Epidermal melanocyte (primary cell): ENCODE data around the gene ZNF708.
"Not testable (repeated sequence)": the region's sequence is repeated elsewhere in the genome, so short reads cannot be mapped to it uniquely, and the experiment has no call there.

ENCODE experiments used
- DNase-seq: peaks from one replicate; pipeline ENCODE4 v3.0.0; 2011; ENCODE audit warnings: low spot score; ENCODE audit not compliant: insufficient read length

ZNF708 gene

DNA sequence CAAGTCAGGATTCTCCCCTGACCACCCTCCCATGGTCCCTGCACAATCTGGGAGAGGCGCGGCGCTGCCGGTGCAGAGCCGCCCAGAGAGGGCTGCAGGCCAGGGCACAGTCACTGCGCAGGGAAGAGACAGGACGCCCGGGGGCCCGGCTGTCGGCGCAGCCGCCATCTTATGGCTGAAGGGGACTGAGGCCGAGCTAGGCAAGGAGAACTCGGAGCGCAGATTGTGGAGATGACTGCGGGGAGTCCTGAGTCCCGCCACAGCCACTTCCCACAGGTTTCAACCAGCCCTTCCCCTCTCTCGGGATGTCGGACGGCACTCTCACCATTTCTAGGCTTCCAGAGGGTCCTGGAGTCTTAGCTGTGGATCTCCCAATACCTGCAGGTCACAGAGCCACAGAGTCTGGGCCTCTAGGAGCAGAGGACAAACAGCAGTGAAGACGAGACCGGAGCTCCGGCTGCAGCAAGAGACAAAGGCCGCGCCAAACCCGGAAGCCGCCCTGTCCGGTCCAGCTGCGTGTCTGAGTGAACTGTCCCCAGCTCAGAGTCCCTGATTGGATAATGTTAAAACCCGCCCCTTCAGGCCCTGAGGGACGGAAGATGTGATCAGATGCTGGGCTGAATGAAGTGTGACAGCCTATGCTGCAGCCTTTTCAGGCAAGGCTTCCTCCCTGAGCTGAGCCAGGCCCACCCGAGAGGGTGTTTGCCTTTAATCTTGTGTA lies at the start of gene ZNF708:
Gene ZNF708, minus strand, starts transcription at position 526 of the 721 bp plus-strand sequence. Its CDS starts 198 bp downstream, at position 328.
- peak; percentile 78 for DNase-seq

DNA sequence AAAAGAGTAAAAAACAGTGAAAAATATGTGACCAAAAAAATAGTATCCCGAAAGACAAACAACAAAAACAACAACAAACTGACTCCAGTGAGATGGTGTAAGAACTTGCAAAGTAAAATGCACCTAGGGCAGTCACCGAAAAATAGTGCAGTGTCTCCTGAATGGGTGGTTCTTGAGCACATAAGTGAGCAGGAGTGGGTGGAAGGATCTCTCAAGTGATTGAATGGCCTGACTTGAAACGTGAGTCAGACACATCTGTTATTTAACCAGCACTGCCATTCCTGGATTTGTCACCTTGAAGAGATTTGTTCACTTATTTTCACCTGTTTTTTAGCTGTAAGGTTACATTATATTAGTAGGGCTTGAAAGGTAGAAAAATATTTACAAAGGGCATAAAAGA lies 33.1 kb upstream of the ZNF708 start:
- DNase-seq: no peak

DNA sequence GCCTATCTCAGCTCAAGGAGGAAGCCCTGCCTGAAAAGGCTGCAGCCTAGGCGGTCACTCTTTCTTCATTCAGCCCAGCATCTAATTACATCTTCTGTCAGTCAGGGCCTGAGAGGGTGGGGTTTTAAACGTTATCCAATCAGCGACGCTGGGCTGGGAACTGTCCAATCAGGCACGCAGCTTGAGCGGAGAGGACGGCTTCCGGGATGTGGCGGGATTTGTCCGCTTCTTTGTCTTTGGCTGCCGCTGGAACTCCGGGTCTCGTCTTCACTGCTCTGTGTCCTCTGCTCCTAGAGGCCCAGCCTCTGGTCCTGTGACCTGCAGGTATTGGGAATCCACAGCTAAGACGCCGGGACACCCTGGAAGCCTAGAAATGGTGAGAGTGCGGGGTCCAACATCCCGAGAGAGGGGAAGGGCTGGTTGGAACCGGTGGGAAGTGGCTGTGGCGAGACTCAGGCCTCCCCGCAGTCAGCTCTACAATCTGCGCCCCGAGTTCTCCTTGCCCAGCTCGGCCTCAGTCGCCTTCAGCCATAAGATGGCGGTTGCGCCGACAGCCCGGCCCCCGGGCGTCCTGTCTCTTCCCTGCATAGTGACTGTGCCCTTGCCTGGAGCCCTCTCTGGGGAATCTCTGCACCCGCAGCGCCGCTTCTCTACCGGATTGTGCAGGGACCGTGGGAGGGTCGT lies 29.7 kb upstream of the ZNF708 start, which contains the start of gene ZNF738:
Gene ZNF738, plus strand, starts transcription at position 233 of the 684 bp plus-strand sequence. Its CDS starts 141 bp downstream, at position 374.
- DNase-seq: peak; percentile 96

DNA sequence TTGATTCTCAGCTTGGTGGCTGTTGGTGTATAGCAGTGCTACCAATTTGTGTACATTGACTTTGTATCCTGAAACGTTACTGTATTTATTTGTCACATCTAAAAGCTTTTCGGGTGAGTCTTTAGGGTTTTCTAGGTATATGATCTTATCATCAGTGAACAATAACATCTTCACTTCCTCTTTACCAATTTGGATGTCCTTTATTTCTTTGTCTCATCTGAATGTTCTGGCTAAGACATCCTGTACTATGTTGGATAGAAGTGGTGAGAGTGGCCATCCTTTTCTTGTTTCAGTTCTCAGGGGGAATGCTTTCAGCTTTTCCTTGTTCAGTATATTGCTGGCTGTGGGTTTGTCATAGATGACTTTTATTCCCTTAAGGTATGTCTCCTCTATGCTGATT lies 23.6 kb upstream of the ZNF708 start:
- DNase-seq: no peak

DNA sequence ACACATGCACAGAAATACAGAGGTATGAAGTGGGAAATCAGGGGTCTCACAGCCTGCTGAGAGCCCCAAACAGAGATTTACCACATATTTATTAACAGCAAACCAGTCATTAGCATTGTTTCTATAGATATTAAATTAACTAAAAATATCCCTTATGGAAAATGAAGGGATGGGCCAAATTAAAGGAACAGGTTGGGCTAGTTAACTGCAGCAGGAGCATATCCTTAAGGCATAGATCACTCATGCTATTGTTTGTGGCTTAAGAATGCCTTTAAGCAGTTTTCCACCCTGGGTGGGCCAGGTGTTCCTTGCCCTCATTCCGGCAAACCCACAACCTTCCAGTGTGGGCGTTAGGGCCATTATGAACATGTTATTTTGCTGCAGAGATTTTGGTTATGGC lies 15.6 kb upstream of the ZNF708 start:
- DNase-seq: not testable (repeated sequence)

DNA sequence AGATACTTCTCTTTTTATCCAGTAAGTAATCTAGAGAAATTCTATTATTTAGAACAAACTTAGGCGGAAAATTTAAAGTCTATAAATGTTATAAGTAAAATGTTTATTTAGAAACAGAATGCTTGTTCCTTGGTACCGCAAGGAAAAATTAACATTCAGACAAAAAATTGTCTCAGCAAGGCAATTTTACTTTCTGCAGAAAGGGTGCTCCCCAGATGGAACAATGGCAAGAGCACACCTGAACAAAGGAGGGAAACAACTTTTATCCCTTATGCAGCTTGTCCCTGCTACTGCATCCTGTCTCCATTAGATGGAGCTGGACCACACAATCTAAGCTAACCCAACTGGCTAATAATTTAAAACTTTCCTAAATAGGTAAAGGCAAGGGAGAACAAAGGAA lies 6.5 kb upstream of the ZNF708 start:
- no peak for DNase-seq

DNA sequence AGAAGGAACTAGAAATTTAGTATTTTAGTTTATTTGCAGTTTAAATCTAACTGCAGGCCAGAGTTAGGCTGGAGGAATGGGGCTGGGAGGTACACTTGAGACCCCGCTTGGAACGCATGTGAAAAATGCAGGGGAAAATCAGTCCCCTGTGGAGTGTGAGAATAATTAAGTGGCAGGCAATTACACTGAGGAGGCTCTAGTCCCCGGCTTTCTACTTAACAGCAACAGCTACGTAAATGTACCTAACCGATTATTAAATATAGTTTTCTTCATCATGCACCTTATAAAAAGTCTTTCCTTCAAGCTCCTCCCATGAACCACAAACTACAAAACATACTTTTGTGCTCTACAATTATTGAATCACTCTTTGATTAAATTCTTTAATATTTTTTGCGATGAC lies 804 bp downstream of the ZNF708 start:
- DNase-seq: no peak

DNA sequence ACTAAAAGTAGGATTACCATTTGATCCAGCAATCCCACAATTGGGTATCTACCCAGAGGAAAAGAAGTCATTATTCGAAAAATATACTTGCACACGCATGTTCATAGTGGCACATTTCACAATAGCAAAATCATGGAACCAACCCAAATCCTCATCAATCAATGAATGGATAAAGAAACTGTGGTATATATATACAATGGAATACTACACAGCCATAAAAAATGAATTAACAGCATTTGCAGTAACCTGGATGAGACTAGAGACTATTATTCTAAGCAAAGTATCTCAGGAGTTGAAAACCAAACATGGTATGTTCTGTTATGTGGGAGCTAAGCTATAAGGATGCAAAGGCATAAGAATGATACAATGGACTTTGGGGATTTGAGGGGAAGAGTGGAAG lies 3.0 kb downstream of the ZNF708 start:
- DNase-seq: no peak

DNA sequence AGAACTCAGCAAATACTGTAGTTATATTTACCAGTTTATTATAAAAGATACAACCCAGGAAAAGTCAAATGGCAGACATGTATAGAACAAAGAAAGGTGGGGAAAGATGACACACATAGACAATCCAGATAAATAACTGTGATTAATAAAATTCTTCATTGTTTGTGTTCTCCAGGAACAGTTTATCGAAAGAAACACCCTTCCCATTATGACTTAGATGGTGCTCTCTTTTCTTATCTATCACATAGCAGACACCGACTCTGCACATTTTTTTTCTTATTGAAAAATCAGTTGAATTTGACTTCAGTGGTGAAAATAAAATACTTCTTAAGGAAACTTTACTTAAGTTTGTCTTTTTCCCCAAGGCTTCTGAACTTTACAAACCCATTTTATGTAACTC lies 6.2 kb downstream of the ZNF708 start:
- no peak for DNase-seq

DNA sequence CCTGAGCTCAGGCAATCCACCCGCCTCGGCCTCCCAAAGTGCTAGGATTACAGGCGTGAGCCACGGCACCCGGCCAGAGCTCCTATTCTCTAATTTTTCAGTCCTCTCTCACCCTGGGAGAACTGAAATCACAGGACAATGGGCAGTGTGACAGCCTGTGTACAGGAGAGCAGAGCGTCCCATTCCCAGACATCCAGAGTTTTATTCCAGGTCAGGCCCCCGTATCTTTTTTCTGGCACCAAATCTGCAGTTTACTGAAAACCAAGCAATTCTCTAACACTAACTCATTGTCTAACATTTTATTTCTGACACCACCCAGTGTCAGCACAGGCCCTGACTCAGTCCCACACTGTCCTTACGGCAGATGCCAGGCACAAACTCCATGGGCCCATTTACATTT lies 6.7 kb downstream of the ZNF708 start:
- no peak for DNase-seq

DNA sequence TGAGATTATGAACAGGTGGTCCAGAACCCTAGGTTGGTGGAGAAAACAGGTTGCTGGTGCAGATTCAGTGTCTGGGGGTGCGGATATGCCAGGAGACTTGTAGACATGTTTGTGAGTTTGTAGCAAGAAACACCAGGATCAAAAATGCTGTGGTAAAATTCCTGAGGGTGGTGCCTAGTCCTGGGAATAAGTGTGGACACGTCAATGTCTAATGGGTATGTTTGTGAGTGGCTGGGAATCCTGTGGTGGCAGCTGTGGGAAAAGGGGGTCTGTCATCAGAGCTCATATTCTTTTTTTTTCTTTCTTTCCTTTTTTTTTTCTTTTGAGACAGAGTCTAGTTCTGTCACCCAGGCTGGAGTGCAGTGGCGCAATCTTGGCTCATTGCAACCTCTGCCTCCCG lies 7.2 kb downstream of the ZNF708 start:
- no peak for DNase-seq

DNA sequence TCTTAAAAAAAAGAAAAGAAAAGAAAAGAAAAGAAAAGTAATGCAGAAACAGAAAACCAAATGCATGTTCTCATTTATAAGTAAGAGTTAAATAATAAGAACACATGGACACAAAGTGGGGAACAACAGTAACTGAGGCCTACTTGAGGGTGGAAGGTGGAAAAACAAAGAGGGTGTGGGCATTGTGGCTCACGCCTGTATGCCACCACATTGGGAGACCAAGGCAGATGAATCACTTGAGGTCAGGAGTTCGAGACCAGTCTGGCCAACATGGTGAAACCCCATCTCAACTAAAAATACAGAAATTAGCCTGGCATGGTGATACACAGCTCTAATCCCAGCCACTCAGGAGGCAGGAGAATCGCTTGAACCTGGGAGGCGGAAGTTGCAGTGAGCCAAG lies 8.1 kb downstream of the ZNF708 start:
- no peak for DNase-seq

DNA sequence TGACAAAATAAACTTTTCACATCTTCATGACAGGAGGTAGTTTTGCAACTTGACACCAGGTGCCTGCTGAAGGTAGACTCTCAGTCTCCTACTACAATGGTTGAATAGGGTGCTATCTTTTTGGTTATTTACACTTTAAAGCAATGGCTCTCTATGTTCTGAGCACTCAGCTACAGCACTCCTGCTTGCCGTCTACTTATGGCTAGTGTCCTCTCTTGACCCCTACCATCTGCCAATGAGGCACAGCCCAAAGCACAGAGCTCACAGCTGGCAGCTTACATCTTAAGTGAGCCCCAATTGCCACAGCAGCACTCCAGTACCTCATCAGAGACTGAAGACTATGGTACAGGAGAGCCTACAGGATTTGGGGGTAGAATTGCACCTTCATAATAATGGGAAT lies 11.4 kb downstream of the ZNF708 start:
- DNase-seq: no peak

DNA sequence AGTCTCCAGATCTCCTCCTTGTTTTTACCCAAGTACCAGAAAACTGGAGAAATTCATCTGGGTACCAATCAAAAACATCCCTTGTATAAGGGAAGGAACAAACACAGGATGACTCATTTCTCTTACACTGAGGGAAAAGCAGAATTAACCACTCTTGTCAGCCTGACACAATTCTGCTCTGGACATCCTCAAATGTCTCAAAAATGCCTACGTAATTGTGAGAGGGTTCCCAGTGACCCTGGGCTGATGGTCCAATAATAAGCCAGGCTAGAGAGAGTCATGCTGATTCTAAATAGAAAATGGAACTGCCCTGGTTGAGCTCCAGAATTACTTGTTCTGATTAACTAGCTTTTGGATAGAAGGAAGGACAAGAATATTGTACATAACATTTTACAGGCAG lies 14.5 kb downstream of the ZNF708 start:
- no peak for DNase-seq

DNA sequence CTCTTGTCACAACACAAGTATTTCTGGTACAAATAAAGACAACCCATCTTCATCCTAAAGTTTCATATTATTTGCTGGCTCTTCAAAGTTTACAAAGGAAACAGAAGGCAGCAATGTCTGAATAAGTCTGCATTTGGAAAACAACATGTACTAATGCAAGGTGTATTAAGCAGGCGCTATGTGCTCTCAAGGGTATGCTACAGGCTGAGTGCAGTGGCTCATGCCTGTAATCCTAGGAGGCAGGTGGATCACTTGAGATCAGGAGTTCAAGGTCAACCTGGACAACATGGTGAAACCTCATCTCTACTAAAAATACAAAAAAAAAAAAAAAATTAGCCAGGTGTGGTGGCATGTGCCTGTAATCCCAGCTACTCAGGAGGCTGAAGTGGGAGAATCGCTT lies 16.4 kb downstream of the ZNF708 start:
- not testable (repeated sequence) for DNase-seq

DNA sequence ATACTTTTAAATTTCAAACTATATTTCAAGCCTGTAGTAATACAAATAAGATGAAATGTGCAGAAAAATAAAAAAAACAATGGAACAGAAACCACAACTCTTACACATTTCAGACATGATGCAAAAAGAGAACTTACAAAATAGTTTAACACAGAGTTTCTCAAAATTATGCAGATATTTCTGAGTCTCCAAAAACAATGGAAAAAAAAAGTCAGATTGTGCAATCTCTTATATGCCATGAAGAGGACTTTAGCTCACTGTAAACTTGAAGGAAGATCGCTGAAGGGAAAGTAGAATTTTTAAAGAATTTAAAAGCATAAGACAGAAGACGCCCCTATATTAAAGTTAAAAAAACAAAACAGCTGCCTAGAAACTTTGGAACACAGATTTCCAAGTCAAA lies 20.4 kb downstream of the ZNF708 start:
- no peak for DNase-seq

DNA sequence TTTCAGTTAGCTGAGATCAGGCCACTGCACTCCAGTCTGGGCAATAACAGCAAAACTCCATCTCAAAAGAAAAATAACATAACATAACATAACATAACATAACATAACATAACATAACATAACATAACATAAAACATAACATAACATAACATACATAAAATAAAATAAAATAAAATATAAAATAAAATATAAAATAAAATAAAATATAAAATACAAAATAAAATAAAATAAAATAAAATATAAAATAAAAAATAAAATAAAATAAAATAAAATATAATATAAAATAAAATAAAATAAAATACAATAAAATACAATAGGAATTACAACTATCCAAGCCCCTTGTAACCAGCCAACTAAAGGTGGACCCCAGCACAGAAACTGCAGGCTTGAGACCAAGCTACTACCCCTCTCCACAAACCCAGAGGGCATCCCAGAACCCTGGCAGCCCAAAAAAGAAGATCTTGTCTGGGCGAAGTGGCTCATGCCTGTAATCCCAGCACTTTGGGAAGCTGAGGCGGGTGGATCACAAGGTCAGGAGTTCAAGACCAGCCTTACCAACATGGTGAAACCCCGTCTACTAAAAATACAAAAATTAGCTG lies 22.2 kb downstream of the ZNF708 start:
- not testable (repeated sequence) for DNase-seq

DNA sequence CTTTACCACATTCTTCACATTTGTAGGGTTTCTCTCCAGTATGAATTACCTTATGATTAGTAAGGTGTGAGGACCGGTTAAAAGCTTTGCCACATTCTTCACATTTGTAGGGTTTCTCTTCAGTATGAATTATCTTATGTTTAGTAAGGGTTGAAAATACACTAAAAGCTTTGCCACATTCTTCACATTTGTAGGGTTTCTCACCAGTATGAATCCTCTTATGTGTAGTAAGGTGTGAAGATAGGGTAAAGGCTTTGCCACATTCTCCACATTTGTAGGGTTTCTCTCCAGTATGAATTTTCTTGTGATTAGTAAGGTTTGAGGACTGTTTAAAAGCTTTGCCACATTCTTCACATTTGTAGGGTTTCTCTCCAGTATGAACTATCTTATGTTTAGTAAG lies 35.4 kb downstream of the ZNF708 start:
- not testable (repeated sequence) for DNase-seq

DNA sequence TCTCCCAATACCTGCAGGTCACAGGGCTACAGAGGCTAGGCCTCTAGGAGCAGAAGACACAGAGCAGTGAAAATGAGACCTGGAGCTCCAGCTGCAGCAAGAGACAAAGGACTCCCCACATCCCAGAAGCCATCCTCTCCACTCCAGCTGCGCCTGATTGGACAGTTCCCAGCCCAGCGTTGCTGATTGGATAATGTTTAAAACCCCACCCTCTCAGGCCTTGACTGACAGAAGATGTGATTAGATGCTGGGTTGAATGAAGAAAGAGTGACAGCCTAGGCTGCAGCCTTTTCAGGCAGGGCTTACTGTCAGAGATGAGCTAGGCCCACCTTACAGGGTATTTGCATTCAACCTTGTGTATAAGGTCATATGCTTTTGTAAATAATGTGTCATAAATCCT lies 59.4 kb downstream of the ZNF708 start:
- no peak for DNase-seq

DNA sequence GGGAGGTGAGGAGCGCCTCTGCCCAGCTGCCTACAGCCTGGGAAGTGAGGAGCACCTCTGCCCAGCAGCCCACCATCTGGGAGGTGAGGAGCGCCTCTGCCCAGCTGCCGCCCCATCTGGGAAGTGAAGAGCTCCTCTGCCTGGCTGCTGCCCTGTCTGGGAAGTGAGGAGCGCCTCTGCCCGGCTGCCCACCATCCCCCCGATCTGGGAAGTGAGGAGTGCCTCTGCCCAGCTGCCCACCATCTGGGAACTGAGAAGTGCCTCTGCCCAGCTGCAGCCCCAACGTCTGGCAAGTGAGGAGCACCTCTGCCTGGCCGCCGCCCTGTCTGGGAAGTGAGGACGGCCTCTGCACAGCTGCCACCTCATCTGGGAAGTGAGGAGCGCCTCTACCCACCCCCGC lies 64.3 kb downstream of the ZNF708 start:
- no peak for DNase-seq

DNA sequence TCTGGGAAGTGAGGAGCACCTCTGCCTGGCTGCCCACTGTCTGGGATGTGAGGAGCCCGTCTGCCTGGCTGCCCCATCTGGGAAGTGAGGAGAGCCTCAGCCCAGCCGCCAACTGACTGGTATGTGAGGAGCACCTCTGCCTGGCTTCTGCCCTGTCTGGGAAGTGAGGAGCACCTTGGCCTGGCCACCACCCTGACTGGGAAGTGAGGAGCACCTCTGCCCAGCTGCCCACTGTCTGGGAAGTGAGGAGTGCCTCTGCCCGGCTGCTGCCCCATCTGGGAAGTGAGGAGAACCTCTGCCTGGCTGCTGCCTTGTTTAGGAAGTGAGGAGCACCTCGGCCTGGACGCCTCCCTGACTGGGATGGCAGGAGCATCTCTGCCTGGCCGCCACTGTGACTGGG lies 64.8 kb downstream of the ZNF708 start:
- DNase-seq: no peak

DNA sequence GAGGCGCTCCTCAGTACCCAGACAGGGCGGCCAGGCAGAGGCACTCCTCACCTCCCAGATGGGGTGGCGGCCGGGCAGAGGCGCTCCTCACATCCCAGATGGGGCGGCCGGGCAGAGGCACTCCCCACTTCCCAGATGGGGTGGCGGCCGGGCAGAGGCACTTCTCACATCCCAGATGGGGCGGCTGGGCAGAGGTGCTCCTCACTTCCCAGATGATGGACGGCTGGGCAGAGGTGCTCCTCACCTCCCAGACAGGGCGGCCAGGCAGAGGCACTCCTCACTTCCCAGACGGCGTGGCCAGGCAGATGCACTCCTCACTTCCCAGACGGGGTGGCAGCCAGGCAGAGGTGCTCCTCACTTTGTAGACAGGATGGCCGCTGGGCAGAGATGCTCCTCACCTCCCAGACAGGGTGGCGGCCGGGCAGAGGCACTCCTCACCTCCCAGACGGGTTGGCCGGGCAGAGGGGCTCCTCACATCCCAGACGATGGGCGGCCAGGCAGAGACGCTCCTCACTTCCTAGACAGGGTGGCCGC lies 68.3 kb downstream of the ZNF708 start:
- DNase-seq: not testable (repeated sequence)
